Vagina (tissue), 2 donors: ENCODE results near the gene WDR48. TPM values are rescaled to one million over a fixed set of nuclear protein-coding genes. Genes with fewer than 3 reads are reported as not detected.

Experiments
- DNase-seq, 2 donors: peaks; one replicate each; pipeline ENCODE4 v3.0.0-alpha.2; 2017; ENCODE audit errors: extremely low spot score in 2 of 2
- H3K27ac ChIP-seq: fragments of 200-600 bp; sonication (generic); one replicate; pipeline ENCODE4 v1.5.1; 2019
- H3K27me3 ChIP-seq: fragments of 200-600 bp; sonication (generic); one replicate; pipeline ENCODE4 v1.5.1; 2019
- H3K36me3 ChIP-seq, 2 donors: fragments of 200-600 bp; sonication (generic); one replicate each; pipeline ENCODE4 v1.5.1; 2017 to 2019
- H3K4me1 ChIP-seq: fragments of 200-600 bp; sonication (generic); one replicate; pipeline ENCODE4 v1.5.1; 2019
- H3K4me3 ChIP-seq, 2 donors: fragments of 200-600 bp; sonication (generic); 1 replicate in 1 of 2; 2 replicates in 1 of 2; pipeline ENCODE4 v1.5.1; 2016 to 2019
- H3K9me3 ChIP-seq: fragments of 200-600 bp; sonication (generic); one replicate; pipeline ENCODE4 v1.5.1; 2019
- POLR2A ChIP-seq, 2 donors: fragments of 450-650 bp; IDR thresholded peaks; one replicate each; pipeline ENCODE4 v1.6.1; 2017; ENCODE audit warnings: antibody characterized with exemption in 2 of 2, mild to moderate bottlenecking in 2 of 2, moderate library complexity in 2 of 2
- POLR2AphosphoS5 ChIP-seq, 2 donors: sonication (generic); formaldehyde crosslinking; IDR thresholded peaks; one replicate each; pipeline ENCODE4 v1.9.0; 2017; ENCODE audit warnings: antibody characterized with exemption in 2 of 2, mild to moderate bottlenecking in 2 of 2, low read depth in 1 of 2; ENCODE audit not compliant: insufficient read depth in 1 of 2
- intact Hi-C: fragments of 100-400 bp; cut with DNase I; formaldehyde crosslinking; loops from one replicate; pipeline ENCODE4 v1.15.1; 2023
- total RNA-seq: library from RNA; depleted of rRNA; stranded (reverse); fragments of >200 nt; gene quantifications from one replicate; pipeline ENCODE4 v1.2.3, GENCODE V29; 2016
- TF ChIP-seq, protein P1 (sequence below), 3 experiments: fragments of 450-650 bp in 2 of 3; fragments of 200-600 bp in 1 of 3; sonication (generic) in 1 of 3; IDR thresholded peaks; one replicate each; pipeline ENCODE4 v1.5.1; 2017 to 2019; ENCODE audit warnings: antibody characterized with exemption in 3 of 3, mild to moderate bottlenecking in 2 of 3, moderate library complexity in 2 of 3

The WDR48 gene
- total RNA-seq, 1 donor from 2014 or later, result 43.7 TPM

DNA sequence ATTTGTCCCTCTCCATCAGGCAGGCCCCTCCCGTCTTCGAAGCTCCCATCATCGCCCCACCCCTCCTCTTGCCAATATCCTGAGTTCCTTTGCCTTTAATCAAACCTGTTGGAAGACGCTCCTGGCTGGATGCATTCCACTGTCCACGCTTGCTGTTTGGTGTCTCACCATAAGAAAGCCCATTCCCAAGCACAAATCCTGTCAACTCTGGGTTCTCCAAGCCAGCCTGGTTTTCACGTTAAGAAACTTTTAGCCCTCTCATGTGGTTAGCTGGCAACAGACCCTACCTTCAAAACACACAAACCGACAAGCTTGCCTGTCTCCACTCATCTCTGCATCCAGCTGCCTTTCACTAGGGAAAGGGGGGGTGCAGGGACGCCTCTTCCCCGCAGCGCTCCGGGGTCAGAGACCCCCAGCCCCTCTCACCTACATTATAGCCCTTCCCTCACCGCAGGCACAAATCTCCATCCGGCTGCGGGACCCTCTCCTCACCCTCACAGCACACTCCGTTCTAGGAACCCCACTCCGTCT is 54.5 kb downstream of the WDR48 start:
- TF ChIP-seq POLR2AphosphoS5 (IDR thresholded peaks at IDR 0.05; ENCODE audit: insufficient read depth in 1 of 2, low read depth in 1 of 2), result no peak
- TF ChIP-seq, protein P1, sequence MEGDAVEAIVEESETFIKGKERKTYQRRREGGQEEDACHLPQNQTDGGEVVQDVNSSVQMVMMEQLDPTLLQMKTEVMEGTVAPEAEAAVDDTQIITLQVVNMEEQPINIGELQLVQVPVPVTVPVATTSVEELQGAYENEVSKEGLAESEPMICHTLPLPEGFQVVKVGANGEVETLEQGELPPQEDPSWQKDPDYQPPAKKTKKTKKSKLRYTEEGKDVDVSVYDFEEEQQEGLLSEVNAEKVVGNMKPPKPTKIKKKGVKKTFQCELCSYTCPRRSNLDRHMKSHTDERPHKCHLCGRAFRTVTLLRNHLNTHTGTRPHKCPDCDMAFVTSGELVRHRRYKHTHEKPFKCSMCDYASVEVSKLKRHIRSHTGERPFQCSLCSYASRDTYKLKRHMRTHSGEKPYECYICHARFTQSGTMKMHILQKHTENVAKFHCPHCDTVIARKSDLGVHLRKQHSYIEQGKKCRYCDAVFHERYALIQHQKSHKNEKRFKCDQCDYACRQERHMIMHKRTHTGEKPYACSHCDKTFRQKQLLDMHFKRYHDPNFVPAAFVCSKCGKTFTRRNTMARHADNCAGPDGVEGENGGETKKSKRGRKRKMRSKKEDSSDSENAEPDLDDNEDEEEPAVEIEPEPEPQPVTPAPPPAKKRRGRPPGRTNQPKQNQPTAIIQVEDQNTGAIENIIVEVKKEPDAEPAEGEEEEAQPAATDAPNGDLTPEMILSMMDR (IDR thresholded peaks at IDR 0.05), result no peak
- TF ChIP-seq POLR2A (IDR thresholded peaks at IDR 0.05), result no peak
- H3K36me3 ChIP-seq, result no peaks in the 10 kb centered on the region
- H3K4me1 ChIP-seq, result peaks cover 67% of the 10 kb centered on the region
- H3K9me3 ChIP-seq, result no peaks in the 10 kb centered on the region
- peak overlapping the region; percentile 90 for H3K27ac ChIP-seq
- H3K27me3 ChIP-seq, result no peaks in the 10 kb centered on the region
- intact Hi-C loops, result loop anchor here (5.0 kb wide), 1 partner anchor 41 kb away; no protein-coding TSS in a partner anchor
- peak overlapping the region; percentile 69 to 96 for H3K4me3 ChIP-seq
- peak; percentile 81 to 85 for DNase-seq

DNA sequence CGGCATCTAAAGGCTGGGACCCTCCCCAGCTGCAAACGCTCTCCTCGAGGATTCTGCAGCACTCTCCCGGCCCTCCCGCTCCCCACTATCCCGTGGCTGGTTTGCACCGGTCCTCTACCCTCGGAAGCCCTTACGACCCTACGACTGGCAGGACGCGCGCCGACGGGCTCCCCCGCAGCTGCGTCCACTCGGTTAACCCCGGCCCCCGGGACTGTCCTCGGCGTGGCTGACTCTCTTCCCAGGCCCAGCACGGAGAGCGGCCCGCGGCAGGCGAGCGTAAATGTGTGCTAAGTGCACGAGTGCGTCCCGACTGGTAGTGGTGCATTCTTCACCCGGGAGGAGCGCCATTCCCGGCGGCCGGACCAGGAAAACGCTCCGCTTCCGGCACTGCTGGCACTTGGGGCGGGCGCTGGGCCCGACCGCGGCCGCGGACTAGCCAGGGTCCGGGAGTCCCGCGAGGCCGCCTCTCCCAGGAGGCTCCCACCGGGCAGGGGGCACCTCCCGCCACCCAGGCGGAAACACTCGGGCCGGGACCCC is 55.1 kb downstream of the WDR48 start:
- DNase-seq, result peak; percentile 84 to 85
- no peak for TF ChIP-seq POLR2AphosphoS5 (IDR thresholded peaks at IDR 0.05; ENCODE audit: insufficient read depth in 1 of 2, low read depth in 1 of 2)
- TF ChIP-seq POLR2A (IDR thresholded peaks at IDR 0.05), result no peak
- TF ChIP-seq, protein P1 (IDR thresholded peaks at IDR 0.05), result no peak
- Histone ChIP-seq H3K36me3 (no peaks in the 10 kb centered on the region), H3K4me1 (peaks cover 62% of the 10 kb centered on the region), H3K27ac (peak overlapping the region; percentile 90), H3K9me3 (no peaks in the 10 kb centered on the region), H3K27me3 (no peaks in the 10 kb centered on the region), H3K4me3 (peak overlapping the region; percentile 69 to 96)
- intact Hi-C loops, result loop anchor here (5.0 kb wide), 1 partner anchor 40 kb away; no protein-coding TSS in a partner anchor

DNA sequence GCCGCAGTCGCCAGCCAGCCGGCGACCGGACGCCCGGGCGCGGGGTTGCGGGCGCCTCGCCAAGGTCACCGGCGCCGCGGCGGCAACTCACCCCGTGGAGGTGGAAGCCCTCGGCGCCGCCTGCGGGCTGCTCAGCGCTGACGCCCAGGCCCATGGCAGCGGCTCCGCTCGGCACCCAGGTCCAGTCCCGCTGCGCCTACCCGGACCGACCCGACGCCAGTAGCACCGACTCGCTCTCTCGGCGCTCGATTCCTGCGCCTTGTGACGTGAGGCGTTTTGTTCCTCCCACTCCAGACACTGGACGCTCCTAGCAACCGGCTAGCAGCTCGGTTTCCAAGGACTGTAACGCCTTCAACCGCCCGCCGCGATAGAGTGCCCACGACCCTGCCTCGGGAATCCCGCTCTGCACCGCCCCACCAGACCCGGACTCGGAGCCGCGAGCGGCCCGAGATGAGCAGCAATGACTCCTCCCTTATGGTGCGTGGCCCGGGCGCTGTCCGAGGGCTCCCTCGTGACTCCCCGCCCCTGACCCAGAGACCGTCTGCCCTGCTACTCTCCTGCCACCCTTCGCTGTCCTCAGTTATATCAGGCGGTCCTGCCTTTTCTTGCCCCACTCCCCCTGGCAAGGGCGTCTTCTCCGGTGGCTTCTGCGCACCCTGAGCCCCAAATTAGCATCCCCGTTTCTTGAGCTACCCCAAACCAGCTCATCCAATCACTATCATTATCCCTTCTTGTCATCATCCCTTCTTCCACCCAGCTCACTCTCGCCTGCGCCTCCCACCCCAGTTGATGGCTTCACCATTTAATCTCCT is 55.8 kb downstream of the WDR48 start, which contains the start of the genes GORASP1 and TTC21A:
TSS of gene GORASP1 (minus strand) at position 240 of the 812 bp plus-strand sequence. CDS start at position 154, 86 bp downstream.
TSS of gene TTC21A (plus strand) at position 293 of the 812 bp plus-strand sequence. CDS start at position 451, 158 bp downstream.
- H3K4me1 ChIP-seq, result peaks cover 58% of the 10 kb centered on the region
- H3K36me3 ChIP-seq, result no peaks in the 10 kb centered on the region
- no peaks in the 10 kb centered on the region for H3K27me3 ChIP-seq
- H3K27ac ChIP-seq, result peak within 1 kb of the TSS; percentile 90
- TF ChIP-seq POLR2A (IDR thresholded peaks at IDR 0.05), result peak in 1 of 2 donors; percentile 53
- TF ChIP-seq, protein P1 (IDR thresholded peaks at IDR 0.05), result peak in 1 of 3 experiments; percentile 27
- TF ChIP-seq POLR2AphosphoS5 (IDR thresholded peaks at IDR 0.05; ENCODE audit: insufficient read depth in 1 of 2, low read depth in 1 of 2), result peak; percentile 22 to 81
- H3K4me3 ChIP-seq, result peak within 1 kb of the TSS; percentile 69 to 96
- peak; percentile 92 to 96 for DNase-seq
- no peaks in the 10 kb centered on the region for H3K9me3 ChIP-seq
- intact Hi-C loops, result loop anchor here (5.0 kb wide), 1 partner anchor 40 kb away; no protein-coding TSS in a partner anchor

DNA sequence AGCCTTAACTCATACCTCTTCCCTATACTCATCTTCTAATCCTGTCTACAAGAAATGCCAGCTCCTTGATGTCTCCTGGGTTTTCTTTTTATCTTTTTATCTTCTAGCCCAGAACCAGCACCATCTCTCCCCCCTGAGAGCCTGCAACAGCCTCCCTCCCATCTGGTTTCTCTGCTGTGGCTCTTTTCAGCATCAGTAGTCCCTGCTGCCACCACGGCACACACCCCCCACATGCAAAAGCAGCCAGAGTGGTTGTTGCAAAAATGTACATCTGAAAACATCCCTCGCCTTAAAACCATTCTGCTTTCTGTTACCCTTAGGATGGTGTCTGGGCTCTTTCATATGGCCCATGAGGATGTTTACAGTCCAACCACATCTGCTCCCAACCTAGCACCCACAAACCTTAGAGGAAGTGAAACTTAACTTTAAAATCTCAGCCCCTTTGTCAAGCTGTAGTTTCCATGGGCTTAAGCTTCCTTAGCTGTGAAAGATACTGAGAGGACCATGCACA is 56.4 kb downstream of the WDR48 start:
- Histone ChIP-seq H3K27me3 (no peaks in the 10 kb centered on the region), H3K4me3 (peak overlapping the region; percentile 69 to 96), H3K9me3 (no peaks in the 10 kb centered on the region), H3K27ac (peak overlapping the region; percentile 90), H3K36me3 (no peaks in the 10 kb centered on the region), H3K4me1 (peaks cover 51% of the 10 kb centered on the region)
- TF ChIP-seq, protein P1 (IDR thresholded peaks at IDR 0.05), result no peak
- TF ChIP-seq POLR2AphosphoS5 (IDR thresholded peaks at IDR 0.05; ENCODE audit: insufficient read depth in 1 of 2, low read depth in 1 of 2) (no peak), POLR2A (IDR thresholded peaks at IDR 0.05) (no peak)
- intact Hi-C loops, result loop anchor here (5.0 kb wide), 1 partner anchor 39 kb away; no protein-coding TSS in a partner anchor
- DNase-seq, result peak; percentile 28 to 83
